Fibroblast of upper back skin (primary cell): ENCODE measurements around the gene MMP19.
A peak's percentile ranks its signal among the peaks of the same experiment; 100 is the strongest.
"Not testable (repeated sequence)": the region's sequence is repeated elsewhere in the genome, so short reads cannot be mapped to it uniquely, and the experiment has no call there.

Experiments used
- DNase-seq: peaks from one replicate; pipeline ENCODE4 v3.0.0-alpha.2; 2013

The MMP19 gene

GRCh38 chr12:55840581-55841351, 2.0 kb downstream of the MMP19 start:
- DNase-seq: no peak

- DNase-seq: no peak
Measured at GRCh38 chr12:55839345-55840140, 3.2 kb downstream of the MMP19 start.

GRCh38 chr12:55838361-55838760, 4.4 kb downstream of the MMP19 start:
- DNase-seq: no peak

- not testable (repeated sequence) for DNase-seq
Measured at GRCh38 chr12:55834400-55834799, 8.3 kb downstream of the MMP19 start.

- no peak for DNase-seq
Measured at GRCh38 chr12:55833056-55833455, 9.7 kb downstream of the MMP19 start.

GRCh38 chr12:55831447-55831815, 11.3 kb downstream of the MMP19 start:
- no peak for DNase-seq

- DNase-seq: peak; percentile 53
Measured at GRCh38 chr12:55830601-55831446, 11.9 kb downstream of the MMP19 start.

- no peak for DNase-seq
Measured at GRCh38 chr12:55829967-55830600, 12.7 kb downstream of the MMP19 start.

- DNase-seq: no peak
Measured at GRCh38 chr12:55828357-55828756, 14.4 kb downstream of the MMP19 start.

GRCh38 chr12:55827806-55828205, 14.9 kb downstream of the MMP19 start:
- no peak for DNase-seq

- DNase-seq: no peak
Measured at GRCh38 chr12:55824726-55825125, 18.0 kb downstream of the MMP19 start.

- no peak for DNase-seq
Measured at GRCh38 chr12:55823419-55823818, 19.3 kb downstream of the MMP19 start.

GRCh38 chr12:55822228-55822627, 20.5 kb downstream of the MMP19 start:
- no peak for DNase-seq

- no peak for DNase-seq
Measured at GRCh38 chr12:55820679-55821078, 22.1 kb downstream of the MMP19 start.

GRCh38 chr12:55818886-55819285, 23.9 kb downstream of the MMP19 start:
- DNase-seq: peak; percentile 55

- no peak for DNase-seq
Measured at GRCh38 chr12:55818140-55818728, 24.5 kb downstream of the MMP19 start.

- DNase-seq: peak; percentile 100
Measured at GRCh38 chr12:55817345-55818139, 25.2 kb downstream of the MMP19 start, which contains the start of the genes ORMDL2 and SARNP. Gene ORMDL2 (plus strand): TSS chr12:55818041. CDS start chr12:55819000, 959 bp downstream. Gene SARNP (minus strand): TSS chr12:55817724. CDS start chr12:55817701, 23 bp downstream.

- peak; percentile 5 for DNase-seq
Measured at GRCh38 chr12:55816881-55817344, 25.8 kb downstream of the MMP19 start.

- DNase-seq: no peak
Measured at GRCh38 chr12:55815473-55815872, 27.3 kb downstream of the MMP19 start.

GRCh38 chr12:55814257-55814656, 28.5 kb downstream of the MMP19 start:
- DNase-seq: no peak

GRCh38 chr12:55812088-55812487, 30.6 kb downstream of the MMP19 start:
- no peak for DNase-seq
